Loucy (cell line): ENCODE measurements around the gene NPC1.

Source experiments
- H2AFZ ChIP-seq: fragments of 200-600 bp; sonication (generic); 2 replicates; pipeline ENCODE4 v1.6.0; 2016; ENCODE audit warnings: antibody characterized with exemption, mild to moderate bottlenecking, low read length, moderate library complexity
- H3F3A ChIP-seq: fragments of 200-600 bp; 2 replicates; pipeline ENCODE4 v1.6.0; 2016; ENCODE audit warnings: antibody characterized with exemption, low read depth, mild to moderate bottlenecking
- H3K27me3 ChIP-seq: fragments of 200-600 bp; sonication (generic); 2 replicates; pipeline ENCODE4 v1.6.1; 2014; ENCODE audit warnings: low read length, mild to moderate bottlenecking; ENCODE audit not compliant: insufficient read depth, poor library complexity, severe bottlenecking
- H3K36me3 ChIP-seq: fragments of 200-600 bp; sonication (generic); 2 replicates; pipeline ENCODE4 v1.6.1; 2016; ENCODE audit warnings: low read length; ENCODE audit not compliant: insufficient read depth
- H3K4me1 ChIP-seq: fragments of 200-600 bp; sonication (generic); 2 replicates; pipeline ENCODE4 v1.5.1; 2014; ENCODE audit warnings: low read length, mild to moderate bottlenecking; ENCODE audit not compliant: insufficient read depth, poor library complexity, severe bottlenecking
- H3K4me2 ChIP-seq: fragments of 200-600 bp; sonication (generic); 2 replicates; pipeline ENCODE4 v1.6.0; 2014; ENCODE audit warnings: antibody characterized with exemption, low read length, low read depth, mild to moderate bottlenecking; ENCODE audit not compliant: poor library complexity, severe bottlenecking
- H3K4me3 ChIP-seq: fragments of 200-600 bp; sonication (generic); 2 replicates; pipeline ENCODE4 v1.5.1; 2014; ENCODE audit warnings: low read length, mild to moderate bottlenecking, mixed read lengths; ENCODE audit not compliant: poor library complexity, severe bottlenecking
- H3K79me2 ChIP-seq: fragments of 200-600 bp; sonication (generic); 2 replicates; pipeline ENCODE4 v1.6.1; 2014; ENCODE audit warnings: low read length; ENCODE audit not compliant: insufficient read depth
- H3K9ac ChIP-seq: fragments of 200-600 bp; sonication (generic); 2 replicates; pipeline ENCODE4 v1.6.0; 2014; ENCODE audit warnings: mild to moderate bottlenecking, low read depth, low read length, moderate library complexity; ENCODE audit not compliant: poor library complexity, severe bottlenecking
- H3K9me2 ChIP-seq: fragments of 200-600 bp; sonication (generic); replicated peaks from 2 replicates; pipeline ENCODE4 v1.6.1; 2016; ENCODE audit warnings: low read depth, low read length, mixed read lengths
- H3K9me3 ChIP-seq: fragments of 200-600 bp; sonication (generic); 2 replicates; pipeline ENCODE4 v1.6.1; 2014; ENCODE audit warnings: mild to moderate bottlenecking, antibody characterized with exemption, low read length, low read depth; ENCODE audit not compliant: insufficient read depth
- H4K20me1 ChIP-seq: fragments of 200-600 bp; sonication (generic); 2 replicates; pipeline ENCODE4 v1.6.0; 2014; ENCODE audit warnings: antibody characterized with exemption, low read length, mild to moderate bottlenecking; ENCODE audit not compliant: insufficient read depth, poor library complexity, severe bottlenecking
- EZH2phosphoT487 ChIP-seq: fragments of 200-600 bp; IDR thresholded peaks from 2 replicates; pipeline ENCODE4 v1.6.1; 2018; ENCODE audit warnings: antibody characterized with exemption, mild to moderate bottlenecking, moderate library complexity, borderline replicate concordance
- TF ChIP-seq, protein P1 (sequence below): fragments of 200-600 bp; sonication (generic); conservative IDR thresholded peaks from 2 replicates; pipeline ENCODE4 v1.5.1; 2014; ENCODE audit warnings: mild to moderate bottlenecking, antibody characterized with exemption, low read length

Gene NPC1

DNA sequence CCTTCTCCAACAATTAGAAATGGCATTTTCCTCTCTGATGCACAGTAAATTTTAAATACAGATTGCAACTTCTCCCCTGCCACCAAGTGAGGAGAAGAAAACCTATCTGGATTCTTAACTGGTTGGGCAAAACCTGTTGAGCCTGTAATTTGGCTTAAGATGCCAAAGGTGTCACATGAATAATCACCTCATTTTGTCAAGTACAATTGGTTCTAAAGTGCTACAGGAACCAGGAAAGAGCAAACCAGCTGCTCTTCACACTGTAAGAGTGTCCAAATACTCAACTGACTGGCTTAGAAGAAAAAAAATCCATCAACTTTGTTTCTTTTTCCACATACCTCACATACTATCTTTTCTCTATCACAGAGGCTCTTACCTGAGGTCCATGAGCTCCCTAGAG is 35.4 kb downstream of the NPC1 start:
- Histone ChIP-seq H3K27me3 (no peaks in the 10 kb centered on the region), H3F3A (no peaks in the 10 kb centered on the region), H3K79me2 (no peaks in the 10 kb centered on the region), H3K4me3 (no peak overlapping the region), H3K9me2 (no peaks in the 10 kb centered on the region), H3K4me2 (no peak overlapping the region), H3K36me3 (peaks cover 76% of the 10 kb centered on the region; the same call in 1 of the 2 replicates), H3K9ac (no peak overlapping the region), H2AFZ (no peak overlapping the region), H3K4me1 (no peaks in the 10 kb centered on the region), H4K20me1 (no peaks in the 10 kb centered on the region), H3K9me3 (no peaks in the 10 kb centered on the region)
- TF ChIP-seq EZH2phosphoT487: no peak
- TF ChIP-seq, protein P1, sequence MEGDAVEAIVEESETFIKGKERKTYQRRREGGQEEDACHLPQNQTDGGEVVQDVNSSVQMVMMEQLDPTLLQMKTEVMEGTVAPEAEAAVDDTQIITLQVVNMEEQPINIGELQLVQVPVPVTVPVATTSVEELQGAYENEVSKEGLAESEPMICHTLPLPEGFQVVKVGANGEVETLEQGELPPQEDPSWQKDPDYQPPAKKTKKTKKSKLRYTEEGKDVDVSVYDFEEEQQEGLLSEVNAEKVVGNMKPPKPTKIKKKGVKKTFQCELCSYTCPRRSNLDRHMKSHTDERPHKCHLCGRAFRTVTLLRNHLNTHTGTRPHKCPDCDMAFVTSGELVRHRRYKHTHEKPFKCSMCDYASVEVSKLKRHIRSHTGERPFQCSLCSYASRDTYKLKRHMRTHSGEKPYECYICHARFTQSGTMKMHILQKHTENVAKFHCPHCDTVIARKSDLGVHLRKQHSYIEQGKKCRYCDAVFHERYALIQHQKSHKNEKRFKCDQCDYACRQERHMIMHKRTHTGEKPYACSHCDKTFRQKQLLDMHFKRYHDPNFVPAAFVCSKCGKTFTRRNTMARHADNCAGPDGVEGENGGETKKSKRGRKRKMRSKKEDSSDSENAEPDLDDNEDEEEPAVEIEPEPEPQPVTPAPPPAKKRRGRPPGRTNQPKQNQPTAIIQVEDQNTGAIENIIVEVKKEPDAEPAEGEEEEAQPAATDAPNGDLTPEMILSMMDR: no peak

GRCh38 chr18:23548719-23549118 is 37.6 kb downstream of the NPC1 start:
- Histone ChIP-seq H3K4me3 (no peak overlapping the region), H3K9me3 (no peaks in the 10 kb centered on the region), H3F3A (no peaks in the 10 kb centered on the region), H3K4me2 (no peak overlapping the region), H3K9me2 (no peaks in the 10 kb centered on the region), H4K20me1 (no peaks in the 10 kb centered on the region), H3K9ac (no peak overlapping the region), H3K36me3 (peaks cover 75% of the 10 kb centered on the region; the same call in 1 of the 2 replicates), H3K79me2 (no peaks in the 10 kb centered on the region), H2AFZ (no peak overlapping the region), H3K27me3 (no peaks in the 10 kb centered on the region), H3K4me1 (no peaks in the 10 kb centered on the region)
- TF ChIP-seq, protein P1: no peak
- TF ChIP-seq EZH2phosphoT487: no peak

GRCh38 chr18:23548275-23548674 is 38.0 kb downstream of the NPC1 start:
- no peaks in the 10 kb centered on the region for H3K9me2 ChIP-seq
- H3K4me2 ChIP-seq: no peak overlapping the region
- H3K36me3 ChIP-seq: peaks cover 75% of the 10 kb centered on the region; the same call in 1 of the 2 replicates
- H3F3A ChIP-seq: no peaks in the 10 kb centered on the region
- no peaks in the 10 kb centered on the region for H3K79me2 ChIP-seq
- H3K9me3 ChIP-seq: no peaks in the 10 kb centered on the region
- H3K27me3 ChIP-seq: no peaks in the 10 kb centered on the region
- H2AFZ ChIP-seq: no peak overlapping the region
- TF ChIP-seq EZH2phosphoT487: no peak
- TF ChIP-seq, protein P1: no peak
- no peak overlapping the region for H3K9ac ChIP-seq
- H3K4me1 ChIP-seq: no peaks in the 10 kb centered on the region
- H3K4me3 ChIP-seq: no peak overlapping the region
- H4K20me1 ChIP-seq: no peaks in the 10 kb centered on the region
